GM23338 (cell line): Measurements from ENCODE around the gene HS6ST1. TPM values are rescaled to one million over a fixed set of nuclear protein-coding genes. Genes with fewer than 3 reads are reported as not detected.

Experiments
- ATAC-seq: fragments of 200-7000 bp; cut with Tn5 transposase; 3 replicates; pipeline ENCODE4 v1.9.1; 2020
- DNase-seq: peaks from one replicate; pipeline ENCODE4 v3.0.0-alpha.2; 2015; ENCODE audit warnings: low spot score
- H2AFZ ChIP-seq: fragments of 200-600 bp; sonication (generic); 2 replicates; pipeline ENCODE4 v1.8.0; 2016; ENCODE audit warnings: antibody characterized with exemption, mild to moderate bottlenecking, moderate library complexity
- H3F3A ChIP-seq: fragments of 200-600 bp; sonication (generic); replicated peaks from 2 replicates; pipeline ENCODE4 v1.8.0; 2017; ENCODE audit warnings: antibody characterized with exemption, mixed run types, low read depth
- H3K27ac ChIP-seq: fragments of 200-600 bp; sonication (generic); 2 replicates; pipeline ENCODE4 v1.6.1; 2016; ENCODE audit warnings: low read depth
- H3K27me3 ChIP-seq: fragments of 200-600 bp; sonication (generic); 2 replicates; pipeline ENCODE4 v1.8.0; 2016; ENCODE audit warnings: mild to moderate bottlenecking, mixed run types, moderate library complexity; ENCODE audit not compliant: insufficient read depth
- H3K36me3 ChIP-seq: fragments of 200-600 bp; sonication (generic); 2 replicates; pipeline ENCODE4 v1.8.0; 2016; ENCODE audit warnings: mild to moderate bottlenecking; ENCODE audit not compliant: insufficient read depth
- H3K4me1 ChIP-seq: fragments of 200-600 bp; sonication (generic); 2 replicates; pipeline ENCODE4 v1.8.0; 2016; ENCODE audit warnings: mild to moderate bottlenecking, moderate library complexity; ENCODE audit not compliant: insufficient read depth
- H3K4me2 ChIP-seq: fragments of 200-600 bp; sonication (generic); 2 replicates; pipeline ENCODE4 v1.7.1; 2017; ENCODE audit warnings: mixed run types
- H3K4me3 ChIP-seq: fragments of 200-600 bp; sonication (generic); 2 replicates; pipeline ENCODE4 v1.6.1; 2016; ENCODE audit warnings: mixed run types
- H3K79me2 ChIP-seq: fragments of 200-600 bp; sonication (generic); replicated peaks from 2 replicates; pipeline ENCODE4 v1.8.0; 2017; ENCODE audit warnings: mild to moderate bottlenecking; ENCODE audit not compliant: insufficient read depth
- H3K9me2 ChIP-seq: fragments of 200-600 bp; sonication (generic); 2 replicates; pipeline ENCODE4 v1.8.0; 2017; ENCODE audit not compliant: insufficient read depth
- H4K20me1 ChIP-seq: fragments of 200-600 bp; sonication (generic); replicated peaks from 2 replicates; pipeline ENCODE4 v1.8.0; 2017; ENCODE audit warnings: mild to moderate bottlenecking; ENCODE audit not compliant: insufficient read depth
- H3K27ac Mint-ChIP-seq: 2 replicates; pipeline ENCODE4 v1.8.0; 2020; ENCODE audit warnings: inconsistent platforms, mild to moderate bottlenecking, moderate library complexity, mixed read lengths
- H3K27me3 Mint-ChIP-seq: 3 replicates; pipeline ENCODE4 v1.8.0; 2022; ENCODE audit warnings: low read depth, mild to moderate bottlenecking, moderate library complexity, mixed read lengths, inconsistent platforms; ENCODE audit not compliant: insufficient read depth, poor library complexity
- H3K36me3 Mint-ChIP-seq: 3 replicates; pipeline ENCODE4 v1.8.0; 2021; ENCODE audit warnings: low read depth, mild to moderate bottlenecking, inconsistent platforms, moderate library complexity, mixed read lengths
- H3K4me1 Mint-ChIP-seq: 3 replicates; pipeline ENCODE4 v1.8.0; 2020; ENCODE audit warnings: mild to moderate bottlenecking, inconsistent platforms, mixed read lengths
- H3K4me3 Mint-ChIP-seq: 3 replicates; pipeline ENCODE4 v1.8.0; 2021; ENCODE audit warnings: moderate library complexity, mild to moderate bottlenecking, inconsistent platforms, mixed read lengths
- H3K9me3 Mint-ChIP-seq: 3 replicates; pipeline ENCODE4 v1.8.0; 2020; ENCODE audit warnings: moderate library complexity, mild to moderate bottlenecking, inconsistent platforms, mixed read lengths
- CREB1 ChIP-seq: fragments of 250-450 bp; sonication (Bioruptor Pico); IDR thresholded peaks from 2 replicates; pipeline ENCODE4 v1.5.0; 2020; ENCODE audit warnings: low read depth, mild to moderate bottlenecking, moderate library complexity
- EZH2 ChIP-seq: fragments of 200-600 bp; sonication (generic); IDR thresholded peaks from one replicate; pipeline ENCODE4 v1.8.0; 2017; ENCODE audit warnings: antibody characterized with exemption, mild to moderate bottlenecking, low read depth; ENCODE audit not compliant: unreplicated experiment
- JUNB ChIP-seq: IDR thresholded peaks from one replicate; pipeline ENCODE4 v1.6.1; 2016; ENCODE audit warnings: antibody characterized with exemption; ENCODE audit not compliant: unreplicated experiment
- POLR2AphosphoS5 ChIP-seq: IDR thresholded peaks from 2 replicates; pipeline ENCODE4 v1.6.1; 2016; ENCODE audit warnings: antibody characterized with exemption, low read depth
- ZNF462 ChIP-seq: fragments of 250-450 bp; sonication (Bioruptor Pico); IDR thresholded peaks from 2 replicates; pipeline ENCODE4 v1.5.0; 2020; ENCODE audit warnings: mild to moderate bottlenecking, moderate library complexity
- polyA plus RNA-seq: library from polyadenylated mRNA; unstranded; fragments of >200 nt; fragmentation: Nextera tagmentation; extraction: Ambion mirVana; gene quantifications from 2 replicates; pipeline ENCODE4 v1.2.1, GENCODE V29; 2016
- total RNA-seq: library from RNA; depleted of rRNA; stranded (reverse); fragments of >200 nt; shearing (Covaris generic); gene quantifications from 2 replicates; pipeline ENCODE4 v1.2.3, GENCODE V29; 2014
- TF ChIP-seq, protein P1 (sequence below): IDR thresholded peaks from one replicate; pipeline ENCODE4 v1.6.1; 2018; ENCODE audit warnings: antibody characterized with exemption; ENCODE audit not compliant: unreplicated experiment

HS6ST1 gene
- total and polyA plus RNA-seq, 2 experiments from 2014 or later = 21.1 to 106 TPM

GRCh38 chr2:128309280-128310093, 9.2 kb downstream of the HS6ST1 start:
- Histone ChIP-seq H3F3A (no peaks in the 10 kb centered on the region), H3K27ac (no peak overlapping the region), H3K9me2 (no peaks in the 10 kb centered on the region), H2AFZ (no peak overlapping the region), H3K27me3 (no peaks in the 10 kb centered on the region), H3K4me1 (peaks cover 29% of the 10 kb centered on the region), H3K79me2 (peaks cover 100% of the 10 kb centered on the region), H3K4me3 (no peak overlapping the region), H4K20me1 (peaks cover 76% of the 10 kb centered on the region), H3K4me2 (no peak overlapping the region), H3K36me3 (no peaks in the 10 kb centered on the region)
- Mint-ChIP-seq H3K27ac (no peak overlapping the region), H3K4me3 (no peak overlapping the region), H3K27me3 (peaks cover 6% of the 10 kb centered on the region), H3K36me3 (peaks cover 6% of the 10 kb centered on the region; the same call in 1 of the 3 replicates), H3K4me1 (peaks cover 55% of the 10 kb centered on the region), H3K9me3 (no peaks in the 10 kb centered on the region)
- TF ChIP-seq POLR2AphosphoS5 (no peak), CREB1 (CRISPR knock-in tag) (no peak), ZNF462 (no peak), JUNB (no peak), EZH2 (no peak)
- TF ChIP-seq, protein P1, sequence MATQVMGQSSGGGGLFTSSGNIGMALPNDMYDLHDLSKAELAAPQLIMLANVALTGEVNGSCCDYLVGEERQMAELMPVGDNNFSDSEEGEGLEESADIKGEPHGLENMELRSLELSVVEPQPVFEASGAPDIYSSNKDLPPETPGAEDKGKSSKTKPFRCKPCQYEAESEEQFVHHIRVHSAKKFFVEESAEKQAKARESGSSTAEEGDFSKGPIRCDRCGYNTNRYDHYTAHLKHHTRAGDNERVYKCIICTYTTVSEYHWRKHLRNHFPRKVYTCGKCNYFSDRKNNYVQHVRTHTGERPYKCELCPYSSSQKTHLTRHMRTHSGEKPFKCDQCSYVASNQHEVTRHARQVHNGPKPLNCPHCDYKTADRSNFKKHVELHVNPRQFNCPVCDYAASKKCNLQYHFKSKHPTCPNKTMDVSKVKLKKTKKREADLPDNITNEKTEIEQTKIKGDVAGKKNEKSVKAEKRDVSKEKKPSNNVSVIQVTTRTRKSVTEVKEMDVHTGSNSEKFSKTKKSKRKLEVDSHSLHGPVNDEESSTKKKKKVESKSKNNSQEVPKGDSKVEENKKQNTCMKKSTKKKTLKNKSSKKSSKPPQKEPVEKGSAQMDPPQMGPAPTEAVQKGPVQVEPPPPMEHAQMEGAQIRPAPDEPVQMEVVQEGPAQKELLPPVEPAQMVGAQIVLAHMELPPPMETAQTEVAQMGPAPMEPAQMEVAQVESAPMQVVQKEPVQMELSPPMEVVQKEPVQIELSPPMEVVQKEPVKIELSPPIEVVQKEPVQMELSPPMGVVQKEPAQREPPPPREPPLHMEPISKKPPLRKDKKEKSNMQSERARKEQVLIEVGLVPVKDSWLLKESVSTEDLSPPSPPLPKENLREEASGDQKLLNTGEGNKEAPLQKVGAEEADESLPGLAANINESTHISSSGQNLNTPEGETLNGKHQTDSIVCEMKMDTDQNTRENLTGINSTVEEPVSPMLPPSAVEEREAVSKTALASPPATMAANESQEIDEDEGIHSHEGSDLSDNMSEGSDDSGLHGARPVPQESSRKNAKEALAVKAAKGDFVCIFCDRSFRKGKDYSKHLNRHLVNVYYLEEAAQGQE = no peak
- ATAC-seq (no peak), DNase-seq (no peak)
